GM12865 (cell line): ENCODE results near the gene SLC6A16.
"Not testable (repeated sequence)": the region's sequence is repeated elsewhere in the genome, so short reads cannot be mapped to it uniquely, and the experiment has no call there.

Experiments used
- DNase-seq: peaks from one replicate; pipeline ENCODE4 v3.0.0; 2010; ENCODE audit warnings: low read depth
- H3K4me3 ChIP-seq: 2 replicates; pipeline ENCODE4 v1.5.1; 2011; ENCODE audit warnings: mild to moderate bottlenecking, low read depth, low read length, control low read depth
- TF ChIP-seq, protein P1 (sequence below): IDR thresholded peaks from 2 replicates; pipeline ENCODE4 v1.5.1; 2011; ENCODE audit warnings: low read length, control low read depth, low read depth, inconsistent platforms; ENCODE audit not compliant: insufficient read depth; ENCODE audit errors: missing control alignments

The SLC6A16 gene

GRCh38 chr19:49328741-49329140 is 3.8 kb upstream of the SLC6A16 start:
- DNase-seq: no peak
- TF ChIP-seq, protein P1, sequence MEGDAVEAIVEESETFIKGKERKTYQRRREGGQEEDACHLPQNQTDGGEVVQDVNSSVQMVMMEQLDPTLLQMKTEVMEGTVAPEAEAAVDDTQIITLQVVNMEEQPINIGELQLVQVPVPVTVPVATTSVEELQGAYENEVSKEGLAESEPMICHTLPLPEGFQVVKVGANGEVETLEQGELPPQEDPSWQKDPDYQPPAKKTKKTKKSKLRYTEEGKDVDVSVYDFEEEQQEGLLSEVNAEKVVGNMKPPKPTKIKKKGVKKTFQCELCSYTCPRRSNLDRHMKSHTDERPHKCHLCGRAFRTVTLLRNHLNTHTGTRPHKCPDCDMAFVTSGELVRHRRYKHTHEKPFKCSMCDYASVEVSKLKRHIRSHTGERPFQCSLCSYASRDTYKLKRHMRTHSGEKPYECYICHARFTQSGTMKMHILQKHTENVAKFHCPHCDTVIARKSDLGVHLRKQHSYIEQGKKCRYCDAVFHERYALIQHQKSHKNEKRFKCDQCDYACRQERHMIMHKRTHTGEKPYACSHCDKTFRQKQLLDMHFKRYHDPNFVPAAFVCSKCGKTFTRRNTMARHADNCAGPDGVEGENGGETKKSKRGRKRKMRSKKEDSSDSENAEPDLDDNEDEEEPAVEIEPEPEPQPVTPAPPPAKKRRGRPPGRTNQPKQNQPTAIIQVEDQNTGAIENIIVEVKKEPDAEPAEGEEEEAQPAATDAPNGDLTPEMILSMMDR: no peak
- H3K4me3 ChIP-seq: peak overlapping the region; percentile 36

- peak; percentile 81 for DNase-seq
- H3K4me3 ChIP-seq: no peak overlapping the region
- TF ChIP-seq, protein P1: peak; percentile 70
These were observed 3.0 kb upstream of the SLC6A16 start for GRCh38 chr19:49327878-49328544.

DNA sequence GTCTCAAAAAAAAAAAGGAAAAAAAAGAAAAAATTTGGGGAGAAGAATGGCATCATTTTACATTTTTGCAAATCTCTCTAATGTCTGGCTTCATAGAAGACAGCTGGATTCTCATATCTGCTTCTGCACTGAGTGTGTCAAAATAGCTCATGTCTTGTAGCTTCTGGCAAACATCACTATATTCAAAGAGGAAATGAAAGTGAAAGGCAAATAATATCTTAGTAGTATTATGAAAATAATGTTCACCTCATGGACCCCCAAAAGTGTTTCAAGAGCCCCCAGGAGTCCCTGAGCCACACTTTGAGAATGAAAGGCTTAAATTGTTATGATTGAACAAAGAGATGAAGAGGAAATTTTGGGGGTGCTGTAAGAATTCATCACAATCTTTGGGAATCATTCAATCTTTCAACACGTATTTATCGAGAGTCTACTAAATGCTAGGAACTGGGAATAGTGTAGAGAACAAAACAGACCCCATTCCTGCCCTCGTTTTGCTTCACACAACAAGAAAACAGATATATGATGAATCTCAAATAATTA is 1.2 kb upstream of the SLC6A16 start:
- peak overlapping the region; percentile 24 for H3K4me3 ChIP-seq
- TF ChIP-seq, protein P1: no peak
- DNase-seq: peak; percentile 74

DNA sequence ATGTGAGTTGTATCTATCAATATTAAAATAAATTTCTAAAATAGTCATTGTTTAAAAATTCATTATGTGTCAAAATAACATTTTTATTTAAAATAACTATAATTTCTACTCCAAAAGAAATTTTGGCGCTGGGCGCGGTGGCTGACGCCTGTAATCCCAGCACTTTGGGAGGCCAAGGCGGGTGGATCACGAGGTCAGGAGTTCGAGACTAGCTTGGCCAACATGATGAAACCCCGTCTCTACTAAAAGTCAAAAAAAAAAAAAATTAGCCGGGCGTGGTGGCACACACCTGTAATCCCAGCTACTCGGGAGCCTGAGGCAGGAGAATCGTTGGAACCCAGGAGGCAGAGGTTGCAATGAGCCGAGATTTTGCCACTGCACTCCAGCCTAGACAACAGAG is 765 bp upstream of the SLC6A16 start:
- not testable (repeated sequence) for H3K4me3 ChIP-seq, DNase-seq

- TF ChIP-seq, protein P1: no peak
- DNase-seq: no peak
- H3K4me3 ChIP-seq: no peak overlapping the region
These were observed 6.7 kb downstream of the SLC6A16 start for GRCh38 chr19:49318296-49318695.

DNA sequence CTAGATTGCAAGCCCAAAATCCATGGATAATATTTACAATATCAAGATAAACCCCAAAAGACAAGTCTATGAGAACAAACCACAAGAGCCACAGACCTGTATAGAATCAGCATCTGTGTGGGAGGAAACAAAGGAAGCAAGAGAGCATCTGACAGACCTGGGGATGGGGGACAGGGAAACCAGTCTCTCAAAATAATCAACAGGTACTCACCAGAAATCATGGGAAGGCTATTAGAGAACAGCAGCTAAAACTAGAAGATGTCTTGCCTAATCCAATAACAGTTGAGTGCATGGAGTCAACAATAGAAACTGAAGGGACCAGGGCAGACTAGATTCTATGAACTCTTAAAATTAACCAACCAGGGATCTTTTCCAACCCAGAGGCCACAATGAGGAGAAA is 8.7 kb downstream of the SLC6A16 start:
- DNase-seq: no peak
- no peak overlapping the region for H3K4me3 ChIP-seq
- TF ChIP-seq, protein P1: no peak

DNA sequence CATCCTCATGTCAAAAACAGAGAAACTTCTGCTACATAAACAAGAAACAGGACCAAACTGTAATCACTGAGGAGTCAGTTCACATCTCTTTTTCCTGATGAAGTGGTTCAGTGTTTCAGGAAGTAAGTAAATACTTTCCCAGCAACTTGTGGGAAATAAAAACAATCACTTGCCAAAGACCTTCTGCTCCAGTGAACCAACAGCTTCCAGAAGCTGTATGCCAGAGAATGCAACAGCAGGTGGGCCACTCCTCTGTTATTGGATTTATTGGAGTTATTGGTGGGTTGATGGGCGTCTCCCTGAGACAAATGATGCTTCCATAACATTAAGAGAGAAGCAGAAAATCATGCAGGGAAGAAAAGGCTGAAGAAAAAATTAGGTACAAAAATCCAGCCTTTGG is 9.9 kb downstream of the SLC6A16 start:
- TF ChIP-seq, protein P1: no peak
- DNase-seq: no peak
- no peak overlapping the region for H3K4me3 ChIP-seq
